Small intestine (tissue), 7 donors: ENCODE measurements around the gene TRAF3. TPM values are rescaled to one million over a fixed set of nuclear protein-coding genes. Genes with fewer than 3 reads are reported as not detected.

Source experiments
- DNase-seq, 2 donors: peaks; one replicate each; pipeline versions ENCODE4 v3.0.0 to v3.0.0-alpha.2; 2013
- FAIRE-seq: peaks from 2 replicates; lab custom pipeline; 2012; peaks lifted over from hg19 to GRCh38; lab: Jason Lieb, UNC
- H3K27ac ChIP-seq, 3 donors: one replicate each; pipeline ENCODE4 v1.5.1; 2013; ENCODE audit warnings: low read length in 2 of 3, mild to moderate bottlenecking in 2 of 3, control low read depth in 1 of 3, inconsistent platforms in 1 of 3, low read depth in 1 of 3, moderate library complexity in 1 of 3
- H3K27me3 ChIP-seq, 3 donors: one replicate each; pipeline ENCODE4 v1.6.1; 2013; ENCODE audit warnings: low read length in 3 of 3, inconsistent platforms in 1 of 3; ENCODE audit not compliant: control insufficient read depth in 3 of 3, insufficient read depth in 3 of 3
- H3K36me3 ChIP-seq, 3 donors: one replicate each; pipeline ENCODE4 v1.6.1; 2013; ENCODE audit warnings: low read length in 3 of 3, inconsistent platforms in 1 of 3, low read depth in 1 of 3, mild to moderate bottlenecking in 1 of 3, moderate library complexity in 1 of 3; ENCODE audit not compliant: control insufficient read depth in 3 of 3, insufficient read depth in 2 of 3
- H3K4me1 ChIP-seq, 3 donors: one replicate each; pipeline ENCODE4 v1.6.1; 2013; ENCODE audit warnings: low read length in 2 of 3, inconsistent platforms in 1 of 3, low read depth in 1 of 3, mild to moderate bottlenecking in 1 of 3, moderate library complexity in 1 of 3; ENCODE audit not compliant: control insufficient read depth in 3 of 3, insufficient read depth in 2 of 3
- H3K4me3 ChIP-seq, 3 donors: one replicate each; pipeline ENCODE4 v1.5.1; 2013; ENCODE audit warnings: low read length in 3 of 3, control low read depth in 1 of 3, inconsistent platforms in 1 of 3, low read depth in 1 of 3, mild to moderate bottlenecking in 1 of 3, moderate library complexity in 1 of 3
- H3K9me3 ChIP-seq, 2 donors: one replicate each; pipeline ENCODE4 v1.6.1; 2013; ENCODE audit warnings: low read depth in 1 of 2, low read length in 1 of 2; ENCODE audit not compliant: control insufficient read depth in 2 of 2, insufficient read depth in 1 of 2
- WGBS, 3 donors: extraction: QIAGEN DNeasy Blood & Tissue Kit; methylation state at CpG; one replicate each; pipeline ENCODE4 v1.1.7; 2013; 5-methylcytosine and 5-hydroxymethylcytosine counted together
- polyA plus RNA-seq, 4 donors: library from polyadenylated mRNA; stranded (reverse) in 3 of 4; unstranded in 1 of 4; fragments of 200-250 nt in 3 of 4; fragments of 120-200 nt in 1 of 4; gene quantifications; one replicate each; pipeline versions ENCODE4 v1.2.1 to v1.2.3, GENCODE V29; 2013
- donor health status: healthy with polysubstance abuse.
- donor health status: control.
- donor health status: control.
- donor health status: Bipolar disorder and iron deficiency.
- donor health status: healthy.

TRAF3 gene
- polyA plus RNA-seq, 4 donors: 4.0 to 17.9 (median 8.5) TPM

GRCh38 chr14:102878174-102878969 is 101.1 kb downstream of the TRAF3 start:
- FAIRE-seq: no peak
- no peak overlapping the region for H3K4me3 ChIP-seq
- H3K27ac ChIP-seq: peak overlapping the region in 1 of 3 donors; percentile 50
- H3K4me1 ChIP-seq: peaks cover 0 to 23% (median 0%) of the 10 kb centered on the region in 3 donors
- peak; percentile 27 to 63 for DNase-seq
- no peaks in the 10 kb centered on the region for H3K9me3 ChIP-seq
- WGBS, 3 donors: 59 to 79% (median 73%) methylated on average over 6 of the region's 6 CpGs
- no peaks in the 10 kb centered on the region for H3K27me3 ChIP-seq
- H3K36me3 ChIP-seq: peaks cover 6 to 55% (median 13%) of the 10 kb centered on the region in 3 donors

GRCh38 chr14:102878970-102879460 is 101.8 kb downstream of the TRAF3 start:
- H3K9me3 ChIP-seq: no peaks in the 10 kb centered on the region
- H3K4me1 ChIP-seq: peaks cover 0 to 24% (median 0%) of the 10 kb centered on the region in 3 donors
- no peak overlapping the region for H3K4me3 ChIP-seq
- H3K36me3 ChIP-seq: peaks cover 6 to 53% (median 13%) of the 10 kb centered on the region in 3 donors
- DNase-seq: peak; percentile 26 to 69
- no peak for FAIRE-seq
- WGBS, 3 donors: 75 to 88% (median 87%) methylated on average over 6 of the region's 6 CpGs
- H3K27me3 ChIP-seq: no peaks in the 10 kb centered on the region
- H3K27ac ChIP-seq: peak overlapping the region in 1 of 3 donors; percentile 50

GRCh38 chr14:102882226-102882906 is 105.1 kb downstream of the TRAF3 start:
- Histone ChIP-seq H3K27me3 (no peaks in the 10 kb centered on the region), H3K27ac (peak overlapping the region in 1 of 3 donors; percentile 67), H3K4me1 (peaks cover 0 to 42% (median 2%) of the 10 kb centered on the region in 3 donors), H3K4me3 (no peak overlapping the region), H3K36me3 (peaks cover 2 to 60% (median 3%) of the 10 kb centered on the region in 3 donors), H3K9me3 (no peaks in the 10 kb centered on the region)
- DNase-seq (no peak), FAIRE-seq (no peak)
- WGBS, 3 donors: 59 to 80% (median 76%) methylated on average over 5 of the region's 5 CpGs

- Histone ChIP-seq H3K4me3 (no peak overlapping the region), H3K27ac (peak overlapping the region in 1 of 3 donors; percentile 67), H3K27me3 (no peaks in the 10 kb centered on the region), H3K9me3 (no peaks in the 10 kb centered on the region), H3K36me3 (peaks cover 1 to 57% (median 2%) of the 10 kb centered on the region in 3 donors), H3K4me1 (peaks cover 0 to 45% (median 3%) of the 10 kb centered on the region in 3 donors)
- WGBS, 3 donors: 41 to 72% (median 45%) methylated on average over 5 of the region's 5 CpGs
- FAIRE-seq: no peak
- DNase-seq: peak; percentile 8 to 76
Measured at GRCh38 chr14:102883089-102883541, 105.9 kb downstream of the TRAF3 start.

- no peak overlapping the region for H3K4me3 ChIP-seq
- no peak for FAIRE-seq
- H3K27ac ChIP-seq: peak overlapping the region in 1 of 3 donors; percentile 45
- WGBS, 3 donors: 93 to 95% (median 95%) methylated on average over 14 of the region's 14 CpGs
- DNase-seq: no peak
- peaks cover 2 to 57% (median 3%) of the 10 kb centered on the region in 3 donors for H3K36me3 ChIP-seq
- H3K9me3 ChIP-seq: no peaks in the 10 kb centered on the region
- H3K27me3 ChIP-seq: no peaks in the 10 kb centered on the region
- peaks cover 0 to 48% (median 5%) of the 10 kb centered on the region in 3 donors for H3K4me1 ChIP-seq
Measured at GRCh38 chr14:102883554-102883953, 106.3 kb downstream of the TRAF3 start.

- Histone ChIP-seq H3K36me3 (peaks cover 2 to 47% (median 6%) of the 10 kb centered on the region in 3 donors), H3K9me3 (no peaks in the 10 kb centered on the region), H3K4me3 (no peak overlapping the region), H3K4me1 (peaks cover 0 to 35% (median 5%) of the 10 kb centered on the region in 3 donors), H3K27me3 (no peaks in the 10 kb centered on the region), H3K27ac (peak overlapping the region in 1 of 3 donors; percentile 54)
- peak in 1 of 2 donors; percentile 57 for DNase-seq
- FAIRE-seq: no peak
- 96 to 98% (median 97%) methylated on average over 22 of the region's 22 CpGs for WGBS, 3 donors
Measured at GRCh38 chr14:102885737-102886447, 108.6 kb downstream of the TRAF3 start.

- Histone ChIP-seq H3K9me3 (no peaks in the 10 kb centered on the region), H3K4me1 (peaks cover 0 to 29% (median 7%) of the 10 kb centered on the region in 3 donors), H3K27ac (no peak overlapping the region), H3K27me3 (no peaks in the 10 kb centered on the region), H3K4me3 (no peak overlapping the region), H3K36me3 (peaks cover 6 to 56% (median 10%) of the 10 kb centered on the region in 3 donors)
- no peak for DNase-seq
- 50 to 75% (median 53%) methylated on average over 1 of the region's 1 CpG for WGBS, 3 donors
- no peak for FAIRE-seq
Measured at GRCh38 chr14:102888748-102889147, 111.5 kb downstream of the TRAF3 start.
